K562 (cell line): Measurements from ENCODE around the gene IKZF3. TPM values are rescaled to one million over a fixed set of nuclear protein-coding genes. Genes with fewer than 3 reads are reported as not detected.

Experiments used
- CEBPG ChIP-seq, 3 experiments: fragments of 200-800 bp in 1 of 3; sonication (Bioruptor generic) in 1 of 3; sonication (generic) in 1 of 3; formaldehyde crosslinking in 1 of 3; IDR thresholded peaks in 2 of 3; conservative IDR thresholded peaks in 1 of 3; 2 replicates each; pipeline versions ENCODE4 v1.6.1 to v1.8.0; 2016 to 2022; ENCODE audit warnings: missing compliant biosample characterization in 2 of 3, missing genetic modification characterization in 2 of 3, mild to moderate bottlenecking in 1 of 3, missing genetic modification reagents in 1 of 3
- NR2C2 ChIP-seq, 2 experiments: fragments of 200-800 bp in 1 of 2; sonication (Bioruptor generic) in 1 of 2; sonication (generic) in 1 of 2; formaldehyde crosslinking in 1 of 2; IDR thresholded peaks; 2 replicates each; pipeline versions ENCODE4 v1.6.1 to v1.8.0; 2016 to 2022; ENCODE audit warnings: mild to moderate bottlenecking in 1 of 2, missing compliant biosample characterization in 1 of 2, missing genetic modification characterization in 1 of 2, missing genetic modification reagents in 1 of 2
- TAF15 ChIP-seq: fragments of 200-400 bp; formaldehyde crosslinking; IDR thresholded peaks from 2 replicates; pipeline ENCODE4 v1.6.1; 2017; ENCODE audit warnings: mild to moderate bottlenecking, low read depth, low read length, moderate library complexity
- TGIF2 ChIP-seq: sonication (generic); formaldehyde crosslinking; IDR thresholded peaks from 2 replicates; pipeline ENCODE4 v1.8.1; 2022; ENCODE audit warnings: mild to moderate bottlenecking, missing genetic modification reagents, moderate library complexity
- ZC3H11A ChIP-seq: IDR thresholded peaks from 2 replicates; pipeline ENCODE4 v1.6.1; 2012; ENCODE audit warnings: low read depth, low read length, improper control_type of control experiment
- ZNF347 ChIP-seq: fragments of 450-650 bp; formaldehyde crosslinking; IDR thresholded peaks from 2 replicates; pipeline ENCODE4 v1.4.0; 2020; ENCODE audit warnings: low read depth, mild to moderate bottlenecking, moderate library complexity
- polyA plus RNA-seq, 8 experiments: library from polyadenylated mRNA; depleted of rRNA in 4 of 8; stranded (reverse) in 5 of 8; unstranded in 3 of 8; fragments of >200 nt; fragmentation: Nextera tagmentation in 2 of 8; fragmentation: Illumina TruSeq in 1 of 8; extraction: Ambion mirVana in 2 of 8; extraction: Trizol in 1 of 8; gene quantifications; 2 replicates each; pipeline versions ENCODE4 v1.2.1 to v1.2.3, GENCODE V29; 2011 to 2014; ENCODE audit warnings: inconsistent platforms in 1 of 8, missing spikeins in 1 of 8
- total RNA-seq, 7 experiments: library from RNA; depleted of rRNA in 6 of 7; stranded (reverse); fragments of >200 nt in 6 of 7; fragmentation: Illumina TruSeq in 2 of 7; extraction: Trizol in 2 of 7; gene quantifications; 2 replicates each; pipeline versions ENCODE4 v1.2.1 to v1.2.3, GENCODE V29; 2011 to 2021; ENCODE audit warnings: low replicate concordance in 1 of 7
- TF ChIP-seq, protein P1 (sequence below), 2 experiments: fragments of 450-650 bp; IDR thresholded peaks; 2 replicates each; pipeline ENCODE4 v1.6.1; 2018; ENCODE audit warnings: mild to moderate bottlenecking in 2 of 2, low read depth in 1 of 2; ENCODE audit not compliant: partially characterized antibody in 2 of 2
- TF ChIP-seq, protein P2 (sequence below): fragments of 200-600 bp; sonication (generic); IDR thresholded peaks from one replicate; pipeline ENCODE4 v1.6.1; 2012; ENCODE audit warnings: mild to moderate bottlenecking, low read depth, low read length, inconsistent platforms

IKZF3 gene
- total and polyA plus RNA-seq, 9 of the 15 experiments (the other 6 are each of a cell fraction or from before 2014, with no cell fraction given), result 0.06 to 1.6 (median 0.62) TPM

DNA sequence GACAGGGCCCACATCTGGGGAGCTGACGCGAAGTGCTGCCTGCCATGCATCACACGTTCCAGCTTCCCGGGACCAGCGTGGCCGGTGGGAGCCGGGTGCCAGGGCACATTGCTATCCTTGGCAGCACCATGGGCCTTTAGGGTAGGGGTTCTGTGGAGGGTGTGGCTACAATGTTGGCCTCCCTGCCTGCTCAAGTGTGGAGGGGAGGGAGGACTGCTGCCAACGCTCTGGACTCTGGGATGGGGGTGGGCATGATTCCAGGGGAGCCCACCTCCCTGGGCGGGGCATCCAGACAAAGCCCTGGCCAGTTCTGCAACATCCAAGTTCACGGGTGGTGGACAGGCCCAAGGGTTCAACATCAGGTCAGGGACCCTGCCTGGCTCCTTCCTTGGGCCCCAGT lies 112.5 kb downstream of the IKZF3 start (continued):
- TF ChIP-seq NR2C2 (CRISPR knock-in tag; IDR thresholded peaks at IDR 0.05) (no peak), NR2C2 (tag; IDR thresholded peaks at IDR 0.05) (no peak), ZNF347 (CRISPR knock-in tag) (no peak), TAF15 (no peak), TGIF2 (CRISPR knock-in tag) (no peak), CEBPG (CRISPR knock-in tag; IDR thresholded peaks at IDR 0.05) (no peak), CEBPG (tag; conservative IDR thresholded peaks at IDR 0.05 in 1 of 2, IDR thresholded peaks at IDR 0.05 in 1 of 2) (no peak), ZC3H11A (no peak)
- TF ChIP-seq, protein P1, sequence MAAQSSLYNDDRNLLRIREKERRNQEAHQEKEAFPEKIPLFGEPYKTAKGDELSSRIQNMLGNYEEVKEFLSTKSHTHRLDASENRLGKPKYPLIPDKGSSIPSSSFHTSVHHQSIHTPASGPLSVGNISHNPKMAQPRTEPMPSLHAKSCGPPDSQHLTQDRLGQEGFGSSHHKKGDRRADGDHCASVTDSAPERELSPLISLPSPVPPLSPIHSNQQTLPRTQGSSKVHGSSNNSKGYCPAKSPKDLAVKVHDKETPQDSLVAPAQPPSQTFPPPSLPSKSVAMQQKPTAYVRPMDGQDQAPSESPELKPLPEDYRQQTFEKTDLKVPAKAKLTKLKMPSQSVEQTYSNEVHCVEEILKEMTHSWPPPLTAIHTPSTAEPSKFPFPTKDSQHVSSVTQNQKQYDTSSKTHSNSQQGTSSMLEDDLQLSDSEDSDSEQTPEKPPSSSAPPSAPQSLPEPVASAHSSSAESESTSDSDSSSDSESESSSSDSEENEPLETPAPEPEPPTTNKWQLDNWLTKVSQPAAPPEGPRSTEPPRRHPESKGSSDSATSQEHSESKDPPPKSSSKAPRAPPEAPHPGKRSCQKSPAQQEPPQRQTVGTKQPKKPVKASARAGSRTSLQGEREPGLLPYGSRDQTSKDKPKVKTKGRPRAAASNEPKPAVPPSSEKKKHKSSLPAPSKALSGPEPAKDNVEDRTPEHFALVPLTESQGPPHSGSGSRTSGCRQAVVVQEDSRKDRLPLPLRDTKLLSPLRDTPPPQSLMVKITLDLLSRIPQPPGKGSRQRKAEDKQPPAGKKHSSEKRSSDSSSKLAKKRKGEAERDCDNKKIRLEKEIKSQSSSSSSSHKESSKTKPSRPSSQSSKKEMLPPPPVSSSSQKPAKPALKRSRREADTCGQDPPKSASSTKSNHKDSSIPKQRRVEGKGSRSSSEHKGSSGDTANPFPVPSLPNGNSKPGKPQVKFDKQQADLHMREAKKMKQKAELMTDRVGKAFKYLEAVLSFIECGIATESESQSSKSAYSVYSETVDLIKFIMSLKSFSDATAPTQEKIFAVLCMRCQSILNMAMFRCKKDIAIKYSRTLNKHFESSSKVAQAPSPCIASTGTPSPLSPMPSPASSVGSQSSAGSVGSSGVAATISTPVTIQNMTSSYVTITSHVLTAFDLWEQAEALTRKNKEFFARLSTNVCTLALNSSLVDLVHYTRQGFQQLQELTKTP (IDR thresholded peaks at IDR 0.05; ENCODE audit: low read depth in 1 of 2, partially characterized antibody in 2 of 2), result no peak
- TF ChIP-seq, protein P2, sequence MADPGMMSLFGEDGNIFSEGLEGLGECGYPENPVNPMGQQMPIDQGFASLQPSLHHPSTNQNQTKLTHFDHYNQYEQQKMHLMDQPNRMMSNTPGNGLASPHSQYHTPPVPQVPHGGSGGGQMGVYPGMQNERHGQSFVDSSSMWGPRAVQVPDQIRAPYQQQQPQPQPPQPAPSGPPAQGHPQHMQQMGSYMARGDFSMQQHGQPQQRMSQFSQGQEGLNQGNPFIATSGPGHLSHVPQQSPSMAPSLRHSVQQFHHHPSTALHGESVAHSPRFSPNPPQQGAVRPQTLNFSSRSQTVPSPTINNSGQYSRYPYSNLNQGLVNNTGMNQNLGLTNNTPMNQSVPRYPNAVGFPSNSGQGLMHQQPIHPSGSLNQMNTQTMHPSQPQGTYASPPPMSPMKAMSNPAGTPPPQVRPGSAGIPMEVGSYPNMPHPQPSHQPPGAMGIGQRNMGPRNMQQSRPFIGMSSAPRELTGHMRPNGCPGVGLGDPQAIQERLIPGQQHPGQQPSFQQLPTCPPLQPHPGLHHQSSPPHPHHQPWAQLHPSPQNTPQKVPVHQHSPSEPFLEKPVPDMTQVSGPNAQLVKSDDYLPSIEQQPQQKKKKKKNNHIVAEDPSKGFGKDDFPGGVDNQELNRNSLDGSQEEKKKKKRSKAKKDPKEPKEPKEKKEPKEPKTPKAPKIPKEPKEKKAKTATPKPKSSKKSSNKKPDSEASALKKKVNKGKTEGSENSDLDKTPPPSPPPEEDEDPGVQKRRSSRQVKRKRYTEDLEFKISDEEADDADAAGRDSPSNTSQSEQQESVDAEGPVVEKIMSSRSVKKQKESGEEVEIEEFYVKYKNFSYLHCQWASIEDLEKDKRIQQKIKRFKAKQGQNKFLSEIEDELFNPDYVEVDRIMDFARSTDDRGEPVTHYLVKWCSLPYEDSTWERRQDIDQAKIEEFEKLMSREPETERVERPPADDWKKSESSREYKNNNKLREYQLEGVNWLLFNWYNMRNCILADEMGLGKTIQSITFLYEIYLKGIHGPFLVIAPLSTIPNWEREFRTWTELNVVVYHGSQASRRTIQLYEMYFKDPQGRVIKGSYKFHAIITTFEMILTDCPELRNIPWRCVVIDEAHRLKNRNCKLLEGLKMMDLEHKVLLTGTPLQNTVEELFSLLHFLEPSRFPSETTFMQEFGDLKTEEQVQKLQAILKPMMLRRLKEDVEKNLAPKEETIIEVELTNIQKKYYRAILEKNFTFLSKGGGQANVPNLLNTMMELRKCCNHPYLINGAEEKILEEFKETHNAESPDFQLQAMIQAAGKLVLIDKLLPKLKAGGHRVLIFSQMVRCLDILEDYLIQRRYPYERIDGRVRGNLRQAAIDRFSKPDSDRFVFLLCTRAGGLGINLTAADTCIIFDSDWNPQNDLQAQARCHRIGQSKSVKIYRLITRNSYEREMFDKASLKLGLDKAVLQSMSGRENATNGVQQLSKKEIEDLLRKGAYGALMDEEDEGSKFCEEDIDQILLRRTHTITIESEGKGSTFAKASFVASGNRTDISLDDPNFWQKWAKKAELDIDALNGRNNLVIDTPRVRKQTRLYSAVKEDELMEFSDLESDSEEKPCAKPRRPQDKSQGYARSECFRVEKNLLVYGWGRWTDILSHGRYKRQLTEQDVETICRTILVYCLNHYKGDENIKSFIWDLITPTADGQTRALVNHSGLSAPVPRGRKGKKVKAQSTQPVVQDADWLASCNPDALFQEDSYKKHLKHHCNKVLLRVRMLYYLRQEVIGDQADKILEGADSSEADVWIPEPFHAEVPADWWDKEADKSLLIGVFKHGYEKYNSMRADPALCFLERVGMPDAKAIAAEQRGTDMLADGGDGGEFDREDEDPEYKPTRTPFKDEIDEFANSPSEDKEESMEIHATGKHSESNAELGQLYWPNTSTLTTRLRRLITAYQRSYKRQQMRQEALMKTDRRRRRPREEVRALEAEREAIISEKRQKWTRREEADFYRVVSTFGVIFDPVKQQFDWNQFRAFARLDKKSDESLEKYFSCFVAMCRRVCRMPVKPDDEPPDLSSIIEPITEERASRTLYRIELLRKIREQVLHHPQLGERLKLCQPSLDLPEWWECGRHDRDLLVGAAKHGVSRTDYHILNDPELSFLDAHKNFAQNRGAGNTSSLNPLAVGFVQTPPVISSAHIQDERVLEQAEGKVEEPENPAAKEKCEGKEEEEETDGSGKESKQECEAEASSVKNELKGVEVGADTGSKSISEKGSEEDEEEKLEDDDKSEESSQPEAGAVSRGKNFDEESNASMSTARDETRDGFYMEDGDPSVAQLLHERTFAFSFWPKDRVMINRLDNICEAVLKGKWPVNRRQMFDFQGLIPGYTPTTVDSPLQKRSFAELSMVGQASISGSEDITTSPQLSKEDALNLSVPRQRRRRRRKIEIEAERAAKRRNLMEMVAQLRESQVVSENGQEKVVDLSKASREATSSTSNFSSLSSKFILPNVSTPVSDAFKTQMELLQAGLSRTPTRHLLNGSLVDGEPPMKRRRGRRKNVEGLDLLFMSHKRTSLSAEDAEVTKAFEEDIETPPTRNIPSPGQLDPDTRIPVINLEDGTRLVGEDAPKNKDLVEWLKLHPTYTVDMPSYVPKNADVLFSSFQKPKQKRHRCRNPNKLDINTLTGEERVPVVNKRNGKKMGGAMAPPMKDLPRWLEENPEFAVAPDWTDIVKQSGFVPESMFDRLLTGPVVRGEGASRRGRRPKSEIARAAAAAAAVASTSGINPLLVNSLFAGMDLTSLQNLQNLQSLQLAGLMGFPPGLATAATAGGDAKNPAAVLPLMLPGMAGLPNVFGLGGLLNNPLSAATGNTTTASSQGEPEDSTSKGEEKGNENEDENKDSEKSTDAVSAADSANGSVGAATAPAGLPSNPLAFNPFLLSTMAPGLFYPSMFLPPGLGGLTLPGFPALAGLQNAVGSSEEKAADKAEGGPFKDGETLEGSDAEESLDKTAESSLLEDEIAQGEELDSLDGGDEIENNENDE, result no peak
